ENCODE data around the gene MVD.

MVD gene

GRCh38 chr16:88640039-88640495 lies 22.8 kb downstream of the MVD start:
- no peak for DNase-seq

- no peak for DNase-seq
These were observed 23.5 kb downstream of the MVD start for GRCh38 chr16:88639231-88640038.

- DNase-seq = no peak
These were observed 24.3 kb downstream of the MVD start, which contains the start of gene IL17C for GRCh38 chr16:88638323-88639230. IL17C (plus strand) TSS chr16:88638572; CDS start chr16:88638642, 70 bp downstream.

- no peak for DNase-seq
These were observed 26.2 kb downstream of the MVD start for GRCh38 chr16:88636488-88637265.

- no peak for DNase-seq
These were observed 27.1 kb downstream of the MVD start for GRCh38 chr16:88635671-88636319.

- DNase-seq = no peak
These were observed 27.8 kb downstream of the MVD start for GRCh38 chr16:88634994-88635670.

- DNase-seq = peak; percentile 77 to 87
These were observed 28.5 kb downstream of the MVD start for GRCh38 chr16:88634141-88634993.

- peak; percentile 59 to 79 for DNase-seq
These were observed 29.2 kb downstream of the MVD start for GRCh38 chr16:88633684-88634140.

GRCh38 chr16:88632587-88632930 lies 30.3 kb downstream of the MVD start:
- DNase-seq = no peak

GRCh38 chr16:88631920-88632586 lies 30.8 kb downstream of the MVD start:
- DNase-seq = no peak

GRCh38 chr16:88631384-88631783 lies 31.5 kb downstream of the MVD start:
- DNase-seq = no peak

GRCh38 chr16:88630941-88631340 lies 31.9 kb downstream of the MVD start:
- DNase-seq = no peak

- no peak for DNase-seq
These were observed 32.5 kb downstream of the MVD start for GRCh38 chr16:88630433-88630832.

- DNase-seq = no peak
These were observed 33.1 kb downstream of the MVD start for GRCh38 chr16:88629835-88630234.

GRCh38 chr16:88628512-88628974 lies 34.3 kb downstream of the MVD start:
- DNase-seq = peak in 1 of 2 donors; percentile 30

- no peak for DNase-seq
These were observed 35.1 kb downstream of the MVD start for GRCh38 chr16:88627531-88628411.

GRCh38 chr16:88626646-88627045 lies 36.2 kb downstream of the MVD start:
- no peak for DNase-seq

- no peak for DNase-seq
These were observed 37.8 kb downstream of the MVD start for GRCh38 chr16:88624977-88625576.

Data from inflammatory macrophage (primary cell).